Upper lobe of left lung (tissue), 6 donors: ENCODE data around the gene UBE2I. TPM values are rescaled to one million over a fixed set of nuclear protein-coding genes. Genes with fewer than 3 reads are reported as not detected.
A peak's percentile ranks its signal among the peaks of the same experiment; 100 is the strongest.

Source experiments
- ATAC-seq, 2 donors: fragments of 200-7000 bp; cut with Tn5 transposase; one replicate each; pipeline ENCODE4 v1.9.1; 2022; ENCODE audit warnings: mild to moderate bottlenecking in 2 of 2, moderate library complexity in 2 of 2; ENCODE audit not compliant: low FRiP score in 2 of 2
- DNase-seq, 2 donors: peaks; one replicate each; pipeline ENCODE4 v3.0.0-alpha.2; 2019 to 2020
- H3K27ac ChIP-seq, 4 donors: fragments of 200-600 bp; sonication (generic); one replicate each; pipeline ENCODE4 v1.5.1; 2016 to 2019
- H3K27me3 ChIP-seq, 4 donors: fragments of 200-600 bp; sonication (generic); one replicate each; pipeline ENCODE4 v1.5.1; 2017 to 2019
- H3K36me3 ChIP-seq, 4 donors: fragments of 200-600 bp; sonication (generic); one replicate each; pipeline ENCODE4 v1.5.1; 2016 to 2019
- H3K4me1 ChIP-seq, 4 donors: fragments of 200-600 bp; sonication (generic); one replicate each; pipeline ENCODE4 v1.5.1; 2018 to 2019
- H3K4me3 ChIP-seq, 4 donors: fragments of 200-600 bp; sonication (generic); one replicate each; pipeline ENCODE4 v1.5.1; 2017 to 2019; ENCODE audit warnings: mild to moderate bottlenecking in 2 of 4, moderate library complexity in 1 of 4
- H3K9me3 ChIP-seq, 4 donors: fragments of 200-600 bp; sonication (generic); one replicate each; pipeline ENCODE4 v1.5.1; 2018 to 2019
- EP300 ChIP-seq, 4 donors: sonication (generic); formaldehyde crosslinking; IDR thresholded peaks; one replicate each; pipeline ENCODE4 v1.5.1; 2017; ENCODE audit warnings: antibody characterized with exemption in 4 of 4, control low read depth in 2 of 4
- POLR2A ChIP-seq, 4 donors: fragments of 450-650 bp; IDR thresholded peaks; one replicate each; pipeline ENCODE4 v1.5.1; 2016 to 2017; ENCODE audit warnings: antibody characterized with exemption in 4 of 4, mild to moderate bottlenecking in 2 of 4
- POLR2AphosphoS5 ChIP-seq, 2 donors: sonication (generic); formaldehyde crosslinking; IDR thresholded peaks; one replicate each; pipeline ENCODE4 v1.5.1; 2017; ENCODE audit warnings: antibody characterized with exemption in 2 of 2
- WGBS, 2 donors: methylation state at CpG; one replicate each; pipeline ENCODE4 v1.1.5; 2017 to 2018; 5-methylcytosine and 5-hydroxymethylcytosine counted together
- total RNA-seq, 6 donors: library from RNA; depleted of rRNA in 4 of 6; stranded (reverse); fragments of >200 nt in 4 of 6; gene quantifications; one replicate each; pipeline versions ENCODE4 v1.1.0 to v1.2.1, GENCODE V29; 2016 to 2021
- TF ChIP-seq, protein P1 (sequence below), 6 experiments: fragments of 450-650 bp in 4 of 6; fragments of 200-600 bp in 2 of 6; sonication (generic) in 2 of 6; IDR thresholded peaks; one replicate each; pipeline ENCODE4 v1.5.1; 2016 to 2019; ENCODE audit warnings: antibody characterized with exemption in 6 of 6
- donor health status: DM: no; HTN: no; CAD: no; lungs with moderate emphysema.
- donor health status: DM: no; HTN: yes; CAD: no; lungs with severe emphysema.

The UBE2I gene
- total RNA-seq, 6 donors from 2014 or later = 51.4 to 113 (median 92.0) TPM

GRCh38 chr16:1279081-1279944, 30.1 kb upstream of the UBE2I start:
- no peak for ATAC-seq
- Histone ChIP-seq H3K36me3 (no peaks in the 10 kb centered on the region), H3K27ac (no peak overlapping the region), H3K4me1 (no peaks in the 10 kb centered on the region), H3K27me3 (peaks cover 0 to 11% (median 0%) of the 10 kb centered on the region in 4 donors), H3K9me3 (no peaks in the 10 kb centered on the region), H3K4me3 (no peak overlapping the region)
- TF ChIP-seq EP300 (IDR thresholded peaks at IDR 0.05) = no peak
- TF ChIP-seq, protein P1, sequence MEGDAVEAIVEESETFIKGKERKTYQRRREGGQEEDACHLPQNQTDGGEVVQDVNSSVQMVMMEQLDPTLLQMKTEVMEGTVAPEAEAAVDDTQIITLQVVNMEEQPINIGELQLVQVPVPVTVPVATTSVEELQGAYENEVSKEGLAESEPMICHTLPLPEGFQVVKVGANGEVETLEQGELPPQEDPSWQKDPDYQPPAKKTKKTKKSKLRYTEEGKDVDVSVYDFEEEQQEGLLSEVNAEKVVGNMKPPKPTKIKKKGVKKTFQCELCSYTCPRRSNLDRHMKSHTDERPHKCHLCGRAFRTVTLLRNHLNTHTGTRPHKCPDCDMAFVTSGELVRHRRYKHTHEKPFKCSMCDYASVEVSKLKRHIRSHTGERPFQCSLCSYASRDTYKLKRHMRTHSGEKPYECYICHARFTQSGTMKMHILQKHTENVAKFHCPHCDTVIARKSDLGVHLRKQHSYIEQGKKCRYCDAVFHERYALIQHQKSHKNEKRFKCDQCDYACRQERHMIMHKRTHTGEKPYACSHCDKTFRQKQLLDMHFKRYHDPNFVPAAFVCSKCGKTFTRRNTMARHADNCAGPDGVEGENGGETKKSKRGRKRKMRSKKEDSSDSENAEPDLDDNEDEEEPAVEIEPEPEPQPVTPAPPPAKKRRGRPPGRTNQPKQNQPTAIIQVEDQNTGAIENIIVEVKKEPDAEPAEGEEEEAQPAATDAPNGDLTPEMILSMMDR (IDR thresholded peaks at IDR 0.05) = no peak
- TF ChIP-seq POLR2AphosphoS5 (IDR thresholded peaks at IDR 0.05) = no peak
- TF ChIP-seq POLR2A (IDR thresholded peaks at IDR 0.05) = no peak
- WGBS, 2 donors = 76 to 84% methylated on average over 24 to 25 of the region's 30 CpGs
- peak in 1 of 2 donors; percentile 66 for DNase-seq

DNA sequence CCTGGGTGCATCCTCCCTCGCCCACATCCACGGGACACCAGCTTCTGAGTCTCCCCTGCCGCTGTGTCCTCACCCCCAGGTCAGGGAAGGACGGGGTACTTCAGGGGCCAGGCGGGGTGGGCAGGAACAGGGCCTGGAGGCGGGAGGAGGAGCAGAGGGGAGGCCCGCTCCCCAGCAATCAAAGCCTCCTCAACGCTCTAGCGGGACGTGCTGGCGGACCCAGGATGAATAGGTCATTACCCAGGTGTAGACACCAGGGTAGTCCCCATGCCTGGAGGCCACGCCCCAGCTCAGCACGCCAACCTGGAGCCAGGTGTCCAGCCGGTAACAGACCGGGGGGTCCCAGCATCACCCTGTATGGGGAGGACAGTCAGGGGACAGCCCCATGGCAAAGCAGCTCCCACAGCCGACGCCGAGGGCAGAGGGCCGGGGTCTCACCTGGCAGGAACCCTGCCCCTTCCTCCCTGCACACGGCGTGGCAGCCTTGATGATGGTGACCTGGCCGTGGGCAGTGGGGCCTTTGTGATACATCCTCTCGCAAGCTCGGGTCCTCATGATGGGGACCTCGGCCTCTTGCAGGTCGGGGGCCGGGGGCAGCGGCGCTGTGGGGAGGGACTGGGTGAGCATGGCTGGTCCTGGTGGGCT, 29.4 kb upstream of the UBE2I start:
- H3K27me3 ChIP-seq = peaks cover 0 to 11% (median 0%) of the 10 kb centered on the region in 4 donors
- TF ChIP-seq POLR2AphosphoS5 (IDR thresholded peaks at IDR 0.05) (no peak), EP300 (IDR thresholded peaks at IDR 0.05) (no peak), POLR2A (IDR thresholded peaks at IDR 0.05) (no peak)
- TF ChIP-seq, protein P1 (IDR thresholded peaks at IDR 0.05) = no peak
- DNase-seq (peak in 1 of 2 donors; percentile 81), ATAC-seq (peak in 1 of 2 donors; percentile 16)
- no peaks in the 10 kb centered on the region for H3K36me3 ChIP-seq
- no peak overlapping the region for H3K4me3 ChIP-seq
- WGBS, 2 donors = 78 to 84% methylated on average over 13 to 28 of the region's 29 CpGs
- H3K9me3 ChIP-seq = no peaks in the 10 kb centered on the region
- H3K27ac ChIP-seq = no peak overlapping the region
- H3K4me1 ChIP-seq = no peaks in the 10 kb centered on the region

- H3K36me3 ChIP-seq = no peaks in the 10 kb centered on the region
- 62 to 77% methylated on average over 7 of the region's 8 CpGs for WGBS, 2 donors
- H3K27me3 ChIP-seq = peaks cover 0 to 11% (median 0%) of the 10 kb centered on the region in 4 donors
- no peak for ATAC-seq
- no peak overlapping the region for H3K4me3 ChIP-seq
- H3K27ac ChIP-seq = no peak overlapping the region
- TF ChIP-seq POLR2AphosphoS5 (IDR thresholded peaks at IDR 0.05) = no peak
- TF ChIP-seq EP300 (IDR thresholded peaks at IDR 0.05) = no peak
- TF ChIP-seq, protein P1 (IDR thresholded peaks at IDR 0.05) = no peak
- no peak for TF ChIP-seq POLR2A (IDR thresholded peaks at IDR 0.05)
- DNase-seq = no peak
- no peaks in the 10 kb centered on the region for H3K4me1 ChIP-seq
- H3K9me3 ChIP-seq = no peaks in the 10 kb centered on the region
Measured at GRCh38 chr16:1280783-1281182, 28.7 kb upstream of the UBE2I start.

GRCh38 chr16:1281517-1281916, 27.9 kb upstream of the UBE2I start:
- ATAC-seq = no peak
- H3K4me3 ChIP-seq = no peak overlapping the region
- no peaks in the 10 kb centered on the region for H3K9me3 ChIP-seq
- no peaks in the 10 kb centered on the region for H3K4me1 ChIP-seq
- WGBS, 2 donors = 71 to 84% methylated on average over 12 to 16 of the region's 16 CpGs
- TF ChIP-seq EP300 (IDR thresholded peaks at IDR 0.05) (no peak), POLR2AphosphoS5 (IDR thresholded peaks at IDR 0.05) (no peak), POLR2A (IDR thresholded peaks at IDR 0.05) (no peak)
- TF ChIP-seq, protein P1 (IDR thresholded peaks at IDR 0.05) = no peak
- H3K27me3 ChIP-seq = peaks cover 0 to 11% (median 0%) of the 10 kb centered on the region in 4 donors
- peak in 1 of 2 donors; percentile 52 for DNase-seq
- H3K27ac ChIP-seq = no peak overlapping the region
- no peaks in the 10 kb centered on the region for H3K36me3 ChIP-seq
